Adipose tissue (tissue), 3 donors: ENCODE measurements around the gene REXO1. TPM values are rescaled to one million over a fixed set of nuclear protein-coding genes. Genes with fewer than 3 reads are reported as not detected.
"Not testable (repeated sequence)": the region's sequence is repeated elsewhere in the genome, so short reads cannot be mapped to it uniquely, and the experiment has no call there.

Experiments used
- H3K27ac ChIP-seq: one replicate; pipeline ENCODE4 v1.5.1; 2013; ENCODE audit warnings: low read depth, low read length
- WGBS, 3 donors: extraction: QIAGEN DNeasy Blood & Tissue Kit; methylation state at CpG; one replicate each; pipeline ENCODE4 v1.1.7; 2013; 5-methylcytosine and 5-hydroxymethylcytosine counted together
- polyA plus RNA-seq, 3 donors: library from polyadenylated mRNA; stranded (reverse); fragments of 200-250 nt; gene quantifications; one replicate each; pipeline ENCODE4 v1.2.3, GENCODE V29; 2013
- donor health status: healthy with polysubstance abuse.
- donor health status: Bipolar disorder and iron deficiency.
- donor health status: healthy.

Gene REXO1
- polyA plus RNA-seq, 3 donors: 11.0 to 29.2 (median 23.5) TPM

GRCh38 chr19:1811472-1811894 lies 36.8 kb downstream of the REXO1 start:
- no peak overlapping the region for H3K27ac ChIP-seq
- 18 to 24% (median 23%) methylated on average over 13 of the region's 13 CpGs for WGBS, 3 donors

DNA sequence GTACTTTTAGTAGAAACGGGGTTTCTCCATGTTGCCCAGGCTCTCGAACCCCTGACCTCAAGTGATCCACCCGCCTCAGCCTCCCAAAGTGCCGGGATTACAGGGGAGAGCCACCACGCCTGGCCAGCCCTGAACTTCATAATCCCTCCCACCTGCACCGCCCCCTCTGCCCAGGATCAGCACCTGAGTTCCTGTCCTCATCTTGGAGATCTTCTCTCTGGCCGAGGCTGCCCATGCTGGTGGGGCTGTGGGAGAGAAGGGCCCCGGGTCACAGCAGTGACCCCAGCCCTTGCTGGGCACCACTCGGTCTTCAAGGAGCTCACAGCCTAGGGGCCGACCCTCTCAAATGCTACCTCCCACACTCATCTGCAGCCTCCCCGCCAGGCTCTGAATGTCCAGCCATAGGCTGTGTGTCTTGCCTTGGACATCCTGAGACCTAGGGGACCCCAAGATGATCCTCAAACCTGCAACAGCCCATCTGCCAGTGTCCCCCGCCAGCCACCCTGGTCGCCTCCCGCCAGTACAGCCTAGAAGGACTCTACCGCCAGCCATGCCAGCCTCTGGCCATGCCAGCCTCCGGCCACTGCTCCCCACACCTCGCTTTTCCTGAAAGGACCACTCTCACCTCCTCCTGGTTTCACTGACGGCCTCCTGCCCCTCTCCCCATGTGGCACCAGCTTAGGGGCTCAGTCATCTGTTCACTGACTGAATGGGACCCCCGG lies 37.7 kb downstream of the REXO1 start:
- WGBS, 3 donors: 86 to 90% (median 88%) methylated on average over 17 to 19 of the region's 19 CpGs

DNA sequence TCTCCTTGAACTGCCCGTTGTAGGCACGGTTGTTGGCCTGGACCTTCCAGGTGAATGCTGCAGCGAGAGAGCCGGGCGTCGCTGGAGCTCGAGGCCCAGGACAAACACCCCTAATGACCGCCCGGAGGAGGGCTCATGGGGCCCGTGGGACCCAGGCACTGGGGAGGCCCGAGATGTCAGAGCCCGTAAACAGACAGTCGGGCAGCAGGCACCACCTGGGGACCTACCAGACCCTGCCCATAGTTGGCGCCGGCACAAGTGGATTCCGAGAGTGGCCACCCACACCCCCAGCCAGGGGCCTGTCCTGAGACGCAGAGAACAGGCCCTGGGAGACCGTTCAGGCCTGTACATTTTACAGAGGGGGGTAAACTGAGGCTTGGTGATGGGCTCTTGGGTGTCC lies 38.6 kb downstream of the REXO1 start:
- H3K27ac ChIP-seq: no peak overlapping the region
- WGBS, 3 donors: 80 to 88% (median 81%) methylated on average over 18 of the region's 18 CpGs

More for the DNA sequence above, 37.7 kb downstream of the REXO1 start:
- H3K27ac ChIP-seq: no peak overlapping the region

GRCh38 chr19:1808395-1808731 lies 39.9 kb downstream of the REXO1 start:
- WGBS, 3 donors: 92 to 100% (median 94%) methylated on average over 2 of the region's 2 CpGs
- H3K27ac ChIP-seq: no peak overlapping the region

GRCh38 chr19:1807695-1808394 lies 40.4 kb downstream of the REXO1 start:
- no peak overlapping the region for H3K27ac ChIP-seq
- WGBS, 3 donors: 56 to 82% (median 67%) methylated on average over 29 to 30 of the region's 30 CpGs

DNA sequence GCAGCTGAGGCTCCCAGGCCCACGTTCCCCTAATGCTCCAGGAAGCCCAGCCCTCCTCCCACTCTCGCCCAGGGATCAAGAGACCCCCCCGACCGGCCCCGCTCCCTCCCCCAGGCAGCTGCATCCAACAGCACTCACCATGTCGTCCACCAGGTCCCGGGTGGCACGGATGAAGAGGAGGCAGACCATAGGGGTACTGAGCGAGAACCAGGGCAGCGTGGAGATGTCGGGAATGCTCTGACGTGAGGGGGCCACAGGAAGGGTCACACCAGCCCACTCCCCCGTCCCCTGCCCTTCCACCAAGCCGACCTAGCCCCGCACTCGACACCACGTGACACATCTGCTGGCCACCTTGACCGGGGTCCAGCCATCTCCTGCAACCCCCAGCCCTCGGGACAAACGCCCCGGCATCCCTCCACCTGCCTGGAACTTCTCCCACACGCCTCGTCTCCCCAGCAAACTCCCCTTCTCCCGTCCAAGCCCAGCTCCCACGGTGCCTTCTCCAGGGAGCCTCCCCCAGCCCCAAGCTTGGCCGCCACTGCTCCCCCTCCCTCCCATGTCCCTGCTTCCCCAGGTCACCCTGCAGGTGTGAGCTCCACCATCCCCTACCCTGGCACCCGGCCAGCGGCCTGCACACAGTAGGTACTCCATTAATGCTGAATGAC lies 41.1 kb downstream of the REXO1 start:
- WGBS, 3 donors: 53 to 72% (median 67%) methylated on average over 28 of the region's 28 CpGs

GRCh38 chr19:1806184-1807029 lies 41.9 kb downstream of the REXO1 start:
- WGBS, 3 donors: 75 to 85% (median 80%) methylated on average over 42 to 45 of the region's 45 CpGs
- H3K27ac ChIP-seq: no peak overlapping the region

More for the DNA sequence above, 41.1 kb downstream of the REXO1 start:
- no peak overlapping the region for H3K27ac ChIP-seq

- WGBS, 3 donors: 87 to 92% (median 90%) methylated on average over 24 of the region's 24 CpGs
- no peak overlapping the region for H3K27ac ChIP-seq
These were observed 42.7 kb downstream of the REXO1 start for GRCh38 chr19:1805401-1806183.

DNA sequence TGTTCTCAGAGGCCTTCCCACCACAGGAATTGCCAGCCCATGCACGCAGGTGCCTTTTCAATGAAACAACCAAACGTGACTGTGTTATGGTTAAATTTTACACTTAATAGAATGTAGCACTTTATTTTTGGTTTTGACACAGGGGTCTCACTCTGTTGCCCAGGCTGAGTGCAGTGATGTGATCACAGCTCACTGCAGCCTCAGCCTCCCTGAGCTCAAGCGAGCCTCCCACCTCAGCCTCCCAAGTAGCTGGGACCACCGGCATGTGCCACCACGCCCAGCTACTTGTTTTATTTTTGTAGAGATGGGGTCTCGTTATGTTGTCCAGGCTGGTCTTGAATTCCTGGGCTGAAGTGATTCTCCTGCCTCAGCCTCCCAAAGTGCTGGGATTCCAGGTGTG lies 43.4 kb downstream of the REXO1 start:
- WGBS, 3 donors: 91 to 94% (median 92%) methylated on average over 5 to 6 of the region's 6 CpGs

DNA sequence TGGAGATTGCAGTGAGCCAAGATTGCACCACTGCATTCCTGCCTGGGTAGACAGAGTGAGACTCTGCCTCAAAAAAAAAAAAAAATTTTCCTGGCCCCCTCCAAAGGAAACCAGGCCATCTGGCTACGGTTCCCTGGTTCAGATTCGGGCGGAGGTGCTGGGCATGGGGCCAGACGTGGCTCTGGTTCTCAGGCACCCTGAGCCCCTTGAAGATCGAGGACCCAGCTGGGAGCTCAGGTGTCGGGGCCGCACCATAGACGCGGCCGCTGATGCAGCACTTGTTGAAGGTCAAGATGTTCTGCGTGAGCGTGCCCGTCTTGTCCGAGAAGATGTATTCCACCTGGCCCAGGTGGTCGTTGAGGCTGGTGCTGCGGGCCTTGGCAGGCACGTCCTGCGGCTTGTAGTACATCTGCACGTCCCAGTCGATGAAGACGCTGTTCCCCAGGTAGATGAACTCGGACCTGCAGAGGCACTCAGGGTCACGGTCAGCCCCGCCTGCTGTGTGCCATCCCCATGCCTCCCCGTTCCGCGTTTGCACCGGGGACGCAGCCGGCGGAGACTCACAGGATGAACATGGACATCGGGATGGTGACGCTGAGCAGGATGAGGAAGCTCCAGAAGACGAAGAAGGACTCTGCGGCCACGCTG lies 48.5 kb downstream of the REXO1 start:
- 71 to 85% (median 81%) methylated on average over 36 of the region's 36 CpGs for WGBS, 3 donors
- no peak overlapping the region for H3K27ac ChIP-seq

More for the DNA sequence above, 43.4 kb downstream of the REXO1 start:
- no peak overlapping the region for H3K27ac ChIP-seq

DNA sequence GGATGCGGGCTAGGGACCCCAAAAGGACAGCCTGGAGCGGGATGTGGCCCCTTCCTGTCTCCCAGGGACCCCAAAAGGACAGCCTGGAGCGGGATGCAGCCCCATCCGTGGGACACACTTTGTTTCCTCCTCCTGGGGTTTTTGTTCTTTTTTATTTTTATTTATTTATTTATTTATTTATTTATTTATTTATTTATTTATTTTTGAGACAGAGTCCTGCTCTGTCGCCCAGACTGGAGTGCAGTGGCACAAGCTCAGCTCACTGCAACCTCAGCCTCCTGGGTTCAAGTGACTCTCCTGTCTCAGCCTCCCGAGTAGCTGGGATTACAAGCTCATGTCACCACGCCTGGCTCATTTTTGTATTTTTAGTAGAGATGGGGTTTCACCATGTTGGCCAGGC lies 51.0 kb downstream of the REXO1 start:
- not testable (repeated sequence) for H3K27ac ChIP-seq
- 87 to 91% (median 88%) methylated on average over 7 of the region's 7 CpGs for WGBS, 3 donors

DNA sequence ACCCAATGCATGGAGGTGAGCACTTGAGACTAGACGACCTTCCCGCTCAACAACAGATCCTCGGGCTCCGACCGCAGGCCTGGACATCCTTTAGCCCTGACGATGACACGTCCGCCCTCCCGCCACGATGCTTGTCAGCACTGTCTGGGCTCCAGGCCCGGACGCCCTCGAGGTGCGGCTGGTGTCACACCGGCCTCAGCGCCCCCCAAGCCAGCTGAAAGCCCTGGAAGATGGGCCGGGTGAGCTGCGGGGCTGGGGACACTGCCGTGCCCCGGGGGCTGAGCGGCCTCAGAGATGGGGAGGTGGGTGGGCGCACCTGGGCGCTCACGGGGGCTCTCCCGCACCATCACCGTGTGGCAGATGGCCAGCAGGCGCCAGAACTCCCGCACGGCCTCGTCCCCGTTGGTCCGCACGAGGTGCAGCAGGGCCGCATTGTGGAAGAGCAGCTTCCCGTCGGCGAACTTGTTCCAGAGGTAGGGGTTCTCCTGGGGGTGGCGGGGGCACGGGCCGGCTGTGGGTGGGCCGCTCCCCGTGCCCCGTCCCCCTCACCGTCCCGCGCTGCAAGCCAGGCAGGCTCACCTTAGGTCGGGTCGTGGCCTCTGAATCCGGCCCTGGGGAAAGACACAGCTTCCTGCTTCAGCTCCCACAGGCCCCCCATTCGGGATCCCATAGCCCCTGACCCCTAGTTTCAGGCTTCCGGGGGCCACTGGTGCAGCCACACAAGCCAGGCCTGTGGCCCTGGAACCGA lies 51.7 kb downstream of the REXO1 start:
- WGBS, 3 donors: 50 to 57% (median 54%) methylated on average over 45 to 52 of the region's 52 CpGs

GRCh38 chr19:1794424-1795172 lies 53.7 kb downstream of the REXO1 start:
- 77 to 80% (median 79%) methylated on average over 20 of the region's 20 CpGs for WGBS, 3 donors
- no peak overlapping the region for H3K27ac ChIP-seq

More for the DNA sequence above, 51.7 kb downstream of the REXO1 start:
- no peak overlapping the region for H3K27ac ChIP-seq

DNA sequence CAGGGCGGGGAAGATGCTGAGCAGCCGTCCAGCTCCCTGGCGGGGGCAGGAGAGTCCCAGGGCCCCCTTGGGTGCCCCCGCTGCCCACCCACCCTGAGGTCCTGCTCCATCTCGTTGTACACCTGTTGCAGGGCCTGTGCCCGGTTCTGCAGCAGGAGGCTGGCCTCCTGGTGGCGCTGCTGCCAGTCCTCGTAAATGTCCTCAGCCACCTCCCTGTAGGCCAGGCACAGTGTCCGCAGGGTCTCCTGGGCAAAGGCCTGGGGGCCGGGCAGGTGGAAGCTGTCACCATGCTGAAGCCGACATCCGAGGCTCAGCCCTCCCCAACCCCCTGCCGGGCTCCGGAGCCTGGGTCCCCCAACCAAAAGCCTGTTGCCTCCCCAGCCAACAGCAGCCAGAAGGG lies 56.4 kb downstream of the REXO1 start:
- WGBS, 3 donors: 81 to 84% (median 83%) methylated on average over 13 to 14 of the region's 14 CpGs

GRCh38 chr19:1790054-1790792 lies 58.1 kb downstream of the REXO1 start:
- WGBS, 3 donors: 6 to 31% (median 30%) methylated on average over 2 to 4 of the region's 7 CpGs
- H3K27ac ChIP-seq: no peak overlapping the region

More for the DNA sequence above, 56.4 kb downstream of the REXO1 start:
- H3K27ac ChIP-seq: no peak overlapping the region
